HL-60/S4 treated with phorbol 12-myristate 13-acetate at 8.2 ng/mL for 4 days and 3 days (cell line): Measurements from ENCODE around the gene ZYG11B.
"Not testable (repeated sequence)": the region's sequence is repeated elsewhere in the genome, so short reads cannot be mapped to it uniquely, and the experiment has no call there.

Experiments
- in situ Hi-C: fragments of 300-500 bp; cut with MboI; formaldehyde crosslinking; loops from 2 replicates; pipeline ENCODE4 v1.15.0; 2022; ENCODE audit warnings: low sequenced_read_pairs

Gene ZYG11B

DNA sequence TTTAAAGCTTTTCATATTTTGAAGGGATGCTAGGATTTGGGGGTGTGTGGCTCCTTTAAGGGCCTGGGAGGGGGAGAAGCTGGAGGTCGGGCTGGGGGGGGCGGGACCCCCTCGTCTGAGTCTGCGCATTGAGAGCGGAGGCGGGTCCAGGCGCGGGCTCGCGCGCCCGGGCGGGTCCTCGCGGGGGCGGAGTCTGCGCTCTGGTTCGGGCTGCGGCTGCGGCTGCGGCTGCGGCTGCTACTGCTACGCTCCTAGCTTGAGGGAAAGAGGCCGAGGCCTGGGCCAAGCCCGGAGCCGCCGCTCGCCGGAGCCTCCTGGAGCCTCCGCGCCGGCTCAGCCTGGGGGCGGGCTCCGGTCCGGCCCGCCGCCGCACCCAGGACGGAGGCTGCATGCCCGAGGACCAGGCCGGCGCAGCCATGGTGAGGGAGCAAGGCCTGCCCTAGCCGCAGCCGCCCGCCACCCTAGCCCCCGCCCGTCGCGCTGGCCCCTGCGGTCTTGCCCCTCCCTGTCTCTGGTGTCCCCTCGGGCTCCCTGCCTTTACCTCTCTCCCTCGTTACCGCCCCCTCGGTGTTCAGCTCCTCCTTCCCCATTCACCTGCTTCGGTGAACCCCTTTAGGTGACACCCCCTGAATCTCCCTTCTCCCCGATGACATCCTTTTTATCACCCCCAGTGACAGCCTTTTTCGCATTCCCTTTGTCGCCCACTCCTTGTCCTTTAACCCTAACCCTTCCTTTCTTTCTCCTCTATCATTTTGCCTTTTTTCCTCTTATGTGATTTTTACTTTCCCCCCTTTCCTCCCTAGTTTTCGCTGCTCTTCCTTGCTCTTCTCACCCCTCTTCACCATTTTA, at the start of gene ZYG11B:
Gene ZYG11B, plus strand, starts transcription at position 189 of the 849 bp plus-strand sequence. Its CDS starts 201 bp downstream, at position 390.
- in situ Hi-C loops = no loop called here

DNA sequence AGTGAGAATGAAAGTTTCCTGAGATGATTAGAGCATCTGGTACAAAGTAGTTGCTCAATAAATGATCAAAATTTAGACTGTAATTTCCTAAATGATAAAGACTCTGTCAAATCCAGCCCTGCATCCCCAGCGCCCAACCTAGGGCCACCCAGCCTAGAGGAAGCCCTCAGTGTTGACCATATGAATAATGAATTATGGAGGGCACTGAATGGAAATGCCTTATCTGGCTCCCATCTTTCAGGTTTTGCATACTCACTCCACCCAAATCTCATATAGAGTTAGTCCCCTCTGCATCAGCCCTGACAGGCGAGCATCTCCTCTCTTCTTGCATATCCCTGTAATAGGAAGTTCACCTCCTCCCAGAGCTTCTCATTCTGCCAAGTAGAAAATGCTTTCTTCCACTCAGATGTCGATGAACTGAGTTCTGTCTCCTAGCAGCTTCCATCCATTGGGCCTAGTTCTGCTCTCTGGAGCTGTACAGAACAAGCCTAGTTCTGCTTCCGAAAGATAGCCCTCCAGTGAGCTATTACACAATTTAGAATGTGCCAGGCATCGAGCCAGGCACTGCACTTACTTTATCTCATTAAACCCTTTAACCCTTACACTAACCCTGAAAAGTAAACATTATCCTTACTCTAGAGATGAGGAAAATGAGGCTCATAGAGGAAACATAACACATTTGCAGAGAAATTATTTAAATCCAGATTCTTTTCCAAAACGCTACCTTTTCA, 49.0 kb upstream of the ZYG11B start:
- in situ Hi-C loops = no loop called here

DNA sequence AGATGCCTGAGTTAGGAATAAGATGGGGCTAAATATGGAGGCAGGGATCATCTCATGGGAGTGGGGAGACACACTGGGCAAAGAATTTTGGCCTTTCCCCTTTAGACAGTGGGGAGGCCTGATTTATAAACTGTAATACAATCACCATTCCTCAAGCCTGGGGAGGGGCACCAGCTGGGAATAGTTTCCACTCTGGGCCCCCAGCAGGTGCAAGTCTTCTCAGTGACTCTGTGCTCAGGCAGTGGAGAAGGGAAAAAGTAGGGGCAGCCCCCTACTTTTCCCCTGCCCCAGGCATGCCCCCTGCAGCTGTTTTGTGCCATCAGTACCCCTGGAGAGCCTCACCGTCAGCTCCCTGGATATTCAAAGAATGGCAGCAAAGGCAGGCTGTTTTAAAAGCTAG, 47.2 kb upstream of the ZYG11B start:
- in situ Hi-C loops = no loop called here

DNA sequence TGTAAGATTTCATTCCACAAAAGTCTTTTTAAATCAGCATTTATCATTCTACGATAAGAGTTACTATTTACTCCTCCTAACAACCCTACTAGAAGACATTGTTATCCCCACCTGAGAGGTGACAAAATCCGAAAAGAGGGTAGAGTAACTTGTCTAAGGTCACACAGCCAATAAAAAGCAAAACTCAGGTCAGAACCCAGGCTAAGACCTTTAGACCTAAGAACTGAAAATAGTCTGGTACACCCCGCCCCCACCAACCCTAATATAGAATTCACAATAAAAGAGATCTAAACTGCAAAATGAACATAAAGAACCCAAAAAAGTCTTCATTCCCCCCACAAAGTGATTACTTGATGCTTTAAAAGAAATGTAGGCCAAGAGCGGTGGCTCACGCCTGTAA, 46.8 kb upstream of the ZYG11B start:
- in situ Hi-C loops = no loop called here

DNA sequence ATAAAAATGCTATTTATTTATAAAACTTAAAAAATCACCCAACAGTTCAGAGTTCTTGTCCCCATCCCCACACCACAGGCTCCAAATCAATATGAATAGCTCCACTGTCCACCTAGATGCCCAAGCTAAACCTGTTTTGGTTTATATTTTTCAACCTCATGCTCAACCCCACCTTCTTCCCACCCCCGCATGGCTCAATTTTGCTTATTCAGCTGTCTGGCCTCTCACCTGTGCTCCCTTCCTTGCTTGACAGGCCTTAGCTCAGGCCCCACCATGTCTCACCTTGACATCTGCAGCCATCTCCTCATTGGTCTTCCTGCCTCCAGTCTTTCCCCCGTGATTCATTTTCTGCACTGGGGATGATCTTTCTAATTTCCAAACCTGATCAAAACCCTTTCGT, 45.9 kb upstream of the ZYG11B start:
- in situ Hi-C loops = no loop called here

DNA sequence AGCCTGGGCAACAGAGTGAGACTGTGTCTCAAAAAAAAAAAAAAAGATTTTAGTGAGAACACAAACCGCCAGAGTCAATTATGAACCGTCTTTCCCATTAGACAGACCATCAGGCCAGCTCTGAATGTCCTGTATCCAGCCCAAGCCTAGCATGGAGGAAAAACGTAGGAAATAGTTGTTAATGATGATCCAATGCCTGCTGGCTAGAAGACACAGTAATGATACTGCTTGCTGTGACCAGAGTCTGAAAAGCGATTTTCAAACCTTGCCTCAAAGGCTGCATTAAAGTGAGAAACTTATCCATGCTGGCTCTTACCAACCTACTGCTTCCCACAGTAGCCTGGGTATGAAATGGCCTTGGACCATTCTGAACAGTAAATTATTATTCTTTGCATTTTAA, 45.1 kb upstream of the ZYG11B start:
- in situ Hi-C loops = no loop called here

DNA sequence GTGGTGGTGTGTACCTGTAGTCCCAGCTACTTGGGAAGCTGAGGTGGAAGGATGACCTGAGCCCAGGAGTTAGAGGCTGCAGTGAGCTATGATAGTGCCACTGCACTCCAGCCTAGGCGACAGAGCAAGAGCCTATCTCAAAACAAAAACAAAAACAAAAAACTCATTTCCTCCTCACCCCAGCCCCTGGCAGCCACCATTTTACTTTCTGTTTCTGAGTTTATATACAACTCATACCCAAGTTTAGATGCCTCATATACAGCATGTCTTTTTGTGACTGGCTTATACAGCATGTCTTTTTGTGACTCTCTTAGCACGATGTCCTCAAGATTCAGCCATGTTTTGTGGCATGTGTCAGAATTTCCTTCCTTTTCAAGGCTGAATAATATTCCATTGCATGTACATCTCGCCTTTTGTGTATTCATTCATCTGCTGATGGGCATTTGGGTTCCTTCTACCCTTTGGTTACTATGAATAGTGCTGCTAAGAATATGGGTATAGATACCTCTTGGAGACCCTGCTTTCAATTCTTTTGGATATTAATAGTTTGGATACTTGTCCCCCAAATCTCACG, 42.8 kb upstream of the ZYG11B start:
- in situ Hi-C loops = no loop called here

DNA sequence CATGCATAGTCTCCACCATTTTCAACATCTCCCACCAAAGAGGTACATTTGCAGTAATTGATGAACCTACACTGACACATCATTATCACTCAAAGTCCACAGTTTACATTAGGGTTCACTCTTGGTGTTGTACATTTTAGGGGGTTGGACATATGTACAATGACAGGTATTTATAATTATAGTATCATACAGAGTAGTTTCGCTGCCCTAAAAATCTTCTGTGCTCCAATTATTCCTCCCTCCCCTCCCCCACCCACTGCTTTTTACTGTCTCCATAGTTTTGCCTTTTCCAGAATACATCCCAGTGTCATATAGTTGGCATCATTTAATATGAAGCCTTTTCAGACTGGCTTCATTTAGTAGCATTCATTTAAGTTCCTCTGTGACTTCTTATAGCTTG, 41.7 kb upstream of the ZYG11B start:
- in situ Hi-C loops = no loop called here

DNA sequence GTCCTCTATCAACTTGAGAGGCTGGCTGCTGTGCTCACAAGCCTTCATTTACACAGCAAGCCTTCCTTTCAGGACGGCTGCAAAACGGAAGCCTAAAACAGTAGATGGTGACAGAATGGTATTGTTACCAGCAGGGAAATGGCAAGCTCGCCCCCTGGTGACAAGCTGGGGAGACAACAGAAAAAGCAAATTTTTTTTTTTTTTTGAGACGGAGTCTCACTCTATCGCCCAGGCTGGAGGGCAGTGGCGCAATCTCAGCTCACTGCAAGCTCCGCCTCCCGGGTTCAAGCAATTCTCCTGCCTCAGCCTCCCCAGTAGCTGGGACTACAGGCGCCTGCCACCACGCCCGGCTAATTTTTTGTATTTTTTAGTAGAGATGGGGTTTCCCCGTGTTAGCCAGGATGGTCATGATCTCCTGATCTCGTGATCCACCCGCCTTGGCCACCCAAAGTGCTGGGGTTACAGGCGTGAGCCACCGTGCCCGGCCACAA, 39.9 kb upstream of the ZYG11B start:
- in situ Hi-C loops = not testable (repeated sequence)

DNA sequence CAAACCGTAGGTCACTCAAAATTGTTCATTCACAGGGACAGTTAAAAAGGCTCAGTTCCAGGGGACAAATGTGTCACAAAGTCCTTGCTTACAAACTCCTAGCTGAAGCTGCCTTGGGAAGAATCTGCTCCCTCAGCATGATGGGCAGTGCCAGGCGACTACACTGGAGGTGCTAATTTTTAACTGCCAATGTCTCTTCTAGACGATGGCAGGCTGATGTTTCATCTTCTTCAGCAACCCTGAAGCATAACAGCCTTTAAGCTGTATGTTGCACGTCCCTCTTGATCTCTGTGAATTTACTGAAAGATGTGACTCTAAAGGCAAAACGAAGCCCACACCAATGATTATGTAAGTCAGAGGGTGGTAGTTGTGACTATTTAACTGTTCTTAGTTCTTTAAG, 39.4 kb upstream of the ZYG11B start:
- in situ Hi-C loops = no loop called here

DNA sequence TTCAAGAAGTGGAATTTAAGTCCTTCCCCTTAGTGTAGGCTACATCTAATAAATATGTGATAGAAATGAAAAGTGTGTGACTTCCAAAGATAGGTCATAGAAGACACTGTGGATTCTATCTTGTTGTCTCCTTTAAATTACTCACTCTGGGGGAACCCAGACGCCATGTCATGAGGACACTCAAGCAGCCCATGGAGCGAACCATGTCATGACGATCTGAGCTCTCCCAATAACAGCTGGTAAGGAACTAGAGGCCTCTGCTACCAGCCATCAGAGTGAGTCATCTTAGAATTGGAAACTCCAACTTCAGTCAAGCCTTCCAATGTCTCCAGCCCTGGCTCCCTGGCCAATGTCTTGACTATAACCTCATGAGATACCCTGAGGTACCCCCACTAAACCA, 34.4 kb upstream of the ZYG11B start:
- in situ Hi-C loops = no loop called here

DNA sequence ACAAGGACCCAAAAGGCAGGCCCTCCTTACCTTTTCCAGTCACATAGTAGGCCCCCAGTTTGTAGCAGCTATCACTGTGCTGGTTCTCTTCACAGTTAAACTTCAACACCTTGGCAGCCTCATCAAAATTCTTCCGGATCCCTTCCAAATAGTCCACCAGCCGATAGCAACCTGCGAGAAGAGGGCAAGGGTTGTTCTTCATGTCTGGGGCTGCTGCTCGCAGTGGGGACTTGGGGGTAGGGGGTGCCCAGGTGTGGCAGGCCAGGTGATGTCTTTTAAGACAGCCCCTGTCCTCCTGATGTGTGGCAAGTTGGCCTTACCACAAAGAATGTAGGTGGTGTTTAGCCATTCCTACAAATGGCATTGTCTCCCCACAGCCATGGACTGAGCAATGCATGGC, 33.6 kb upstream of the ZYG11B start:
- in situ Hi-C loops = no loop called here

DNA sequence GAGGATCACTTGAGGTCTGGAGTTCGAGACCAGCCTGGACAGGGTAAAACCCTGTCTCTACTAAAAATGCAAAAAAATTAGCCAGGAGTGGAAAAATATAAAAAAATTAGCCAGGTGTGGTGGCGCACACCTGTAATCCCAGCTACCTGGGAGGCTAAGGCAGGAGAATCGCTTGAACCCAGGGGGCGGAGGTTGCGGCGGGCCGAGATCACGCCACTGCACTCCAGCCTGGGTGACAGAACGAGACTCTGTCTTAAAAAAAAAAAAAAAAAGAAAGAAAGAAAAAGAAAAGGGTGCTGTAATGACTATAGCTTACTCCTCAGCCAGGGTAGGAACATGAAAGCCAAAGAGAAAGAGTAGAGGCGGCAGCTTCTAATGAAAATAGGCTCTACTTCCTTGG, 32.9 kb upstream of the ZYG11B start:
- in situ Hi-C loops = not testable (repeated sequence)

DNA sequence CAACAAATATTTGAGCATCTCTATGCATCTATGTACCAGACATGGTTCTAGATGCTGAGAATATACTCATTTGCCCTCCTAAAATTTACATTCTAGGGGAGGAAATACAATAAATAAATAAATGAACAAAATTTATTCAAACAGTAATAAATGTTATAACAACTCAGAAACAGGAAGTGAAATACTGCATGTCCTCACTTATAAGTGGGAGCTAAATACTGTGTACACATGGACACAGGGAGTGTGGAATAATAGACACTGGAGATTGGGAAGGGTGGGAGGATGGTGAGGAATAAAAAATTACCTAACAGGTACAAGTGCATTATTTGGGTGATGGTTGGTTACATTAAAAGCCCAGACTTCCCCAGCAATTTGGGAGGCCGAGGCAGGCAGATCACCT, 32.4 kb upstream of the ZYG11B start:
- in situ Hi-C loops = no loop called here

DNA sequence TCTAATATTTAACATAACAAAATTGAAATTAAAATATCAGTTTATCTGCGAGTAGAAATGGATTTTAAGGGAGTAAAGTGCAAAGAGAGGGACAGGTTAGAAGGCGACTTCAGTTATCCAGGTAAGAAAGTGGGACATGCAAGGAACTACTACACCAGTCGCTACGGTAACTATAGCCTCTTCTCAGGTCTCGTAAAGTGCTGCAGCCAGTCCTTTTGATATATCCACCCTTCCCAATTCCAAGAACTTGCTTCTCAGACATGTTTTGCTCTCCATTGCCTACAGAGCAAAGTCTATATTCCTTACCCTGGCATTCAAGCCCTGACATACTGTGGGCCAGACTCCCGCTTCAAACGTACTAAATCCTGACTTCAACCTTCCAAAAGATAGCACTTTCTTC, 30.6 kb upstream of the ZYG11B start:
- in situ Hi-C loops = no loop called here

DNA sequence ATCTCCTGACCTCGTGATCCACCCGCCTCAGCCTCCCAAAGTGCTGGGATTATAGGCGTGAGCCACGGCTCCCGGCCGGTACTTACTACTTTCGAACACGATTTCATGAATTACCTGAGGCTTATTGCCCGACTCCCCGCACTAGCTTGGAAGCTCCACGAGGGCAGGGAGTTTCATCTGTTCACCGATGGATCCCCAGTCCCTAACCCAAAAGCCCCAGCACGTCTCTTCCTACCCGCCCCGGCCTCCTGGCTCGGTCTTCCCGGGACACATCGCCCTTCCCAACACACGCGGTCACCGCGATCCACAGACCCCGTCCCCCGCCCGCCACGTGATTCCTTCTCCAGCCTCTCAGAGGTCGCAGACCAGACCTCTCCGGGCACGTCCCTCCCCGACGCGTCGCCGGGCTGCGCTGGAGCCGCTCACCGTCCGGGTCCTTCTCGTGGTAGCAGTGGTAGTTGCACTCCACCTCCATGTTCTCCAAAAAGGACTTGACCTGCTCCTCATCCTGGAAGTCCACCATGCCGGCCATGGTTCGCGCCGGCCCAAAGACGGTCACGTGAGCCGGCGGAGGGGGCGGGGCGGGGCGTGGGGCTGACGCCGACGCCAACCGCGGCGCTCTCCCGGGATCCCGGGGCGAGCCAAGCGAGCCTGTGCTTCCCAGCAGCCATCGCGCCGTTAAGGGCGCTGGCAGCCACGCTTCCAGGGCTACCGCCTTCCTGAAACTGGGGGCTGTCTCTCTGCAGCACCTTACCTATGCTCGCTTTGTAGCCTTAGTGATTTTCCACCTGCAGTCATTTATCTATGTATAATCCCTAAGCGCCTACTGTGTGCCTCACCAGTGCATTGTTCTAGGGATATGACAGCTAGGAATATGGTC, 28.2 kb upstream of the ZYG11B start, which contains the start of gene COA7:
Gene COA7, minus strand, starts transcription at position 553 of the 880 bp plus-strand sequence. Its CDS starts 21 bp downstream, at position 532.
- in situ Hi-C loops = no loop called here

DNA sequence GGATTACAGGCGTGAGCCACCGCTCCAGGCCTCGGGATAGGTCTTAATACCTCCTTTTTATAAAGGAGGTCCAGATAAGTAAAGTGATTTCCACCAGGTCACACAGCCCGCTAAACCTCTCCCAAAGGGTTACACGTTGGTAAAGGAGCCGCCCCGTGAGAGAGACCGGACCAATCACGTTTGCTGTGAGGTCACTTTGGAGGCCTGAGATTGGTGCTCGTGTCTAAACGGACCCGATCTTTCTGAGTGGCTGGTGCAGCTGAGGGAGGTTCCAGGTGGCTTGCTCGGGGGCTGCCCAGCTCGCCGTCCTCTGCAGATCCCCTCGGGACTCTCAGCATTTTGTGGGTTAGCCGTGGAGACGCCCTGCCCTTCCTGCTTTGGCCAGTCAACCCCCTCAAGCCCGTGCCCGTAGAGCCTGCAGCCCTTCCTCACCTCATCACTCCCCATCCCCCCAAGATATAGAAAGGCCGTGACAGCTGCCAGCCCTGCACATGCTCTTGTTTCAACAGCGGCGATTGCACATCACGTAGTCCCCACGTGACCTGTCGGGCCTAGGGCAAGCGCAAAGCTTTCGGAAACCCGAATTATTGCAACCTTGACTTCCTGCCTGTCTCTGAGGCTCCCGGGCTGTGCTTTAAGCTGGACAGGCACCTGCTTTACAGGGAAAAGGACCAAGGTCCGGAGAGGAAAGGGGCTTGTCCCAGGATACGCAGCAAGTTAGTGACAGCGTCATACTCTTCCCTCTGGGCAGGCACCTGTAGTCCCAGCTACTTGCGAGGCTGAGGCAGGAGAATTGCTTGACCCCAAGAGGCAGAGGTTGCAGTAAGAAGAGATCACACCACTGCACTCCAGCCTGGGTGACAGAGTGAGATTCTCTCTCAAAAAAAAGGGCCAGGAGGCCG, 23.1 kb upstream of the ZYG11B start:
- in situ Hi-C loops = no loop called here

DNA sequence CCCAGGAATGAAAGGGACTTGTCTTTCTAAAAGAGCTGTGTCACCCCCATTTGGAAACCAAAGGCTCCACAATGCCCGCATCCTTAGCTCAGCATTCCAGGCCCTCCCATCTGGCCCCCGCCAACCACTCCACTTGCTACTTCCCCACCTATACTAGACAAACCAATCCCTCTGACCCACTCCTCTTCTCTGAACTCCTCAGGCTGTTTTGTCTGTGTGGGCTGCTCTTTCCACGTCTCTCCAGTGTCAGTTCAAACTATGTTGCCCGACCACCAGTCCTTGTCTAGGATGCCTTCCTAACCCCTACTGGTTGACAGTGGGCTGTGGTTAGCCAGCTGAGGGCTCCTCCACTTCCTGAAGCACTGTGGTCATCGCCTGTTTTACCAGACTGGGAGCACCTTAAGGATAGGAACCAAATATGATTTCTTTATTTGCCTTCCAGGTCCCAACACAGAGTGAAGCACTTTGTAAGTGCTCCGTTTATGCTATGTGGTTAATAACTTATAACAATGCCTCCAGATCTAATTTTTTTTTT, 20.1 kb upstream of the ZYG11B start:
- in situ Hi-C loops = no loop called here
